Skin of body (tissue), 2 donors: ENCODE data around the gene SH3RF3. TPM values are rescaled to one million over a fixed set of nuclear protein-coding genes. Genes with fewer than 3 reads are reported as not detected.

Experiments used
- DNase-seq: peaks from one replicate; lab custom pipeline; 2025; lab: John Stamatoyannopoulos, UW
- total RNA-seq: library from RNA; depleted of rRNA; stranded (reverse); fragments of >200 nt; gene quantifications from one replicate; pipeline ENCODE4 v1.2.3, GENCODE V29; 2014

Gene SH3RF3
- total RNA-seq, 1 donor from 2014 or later = 3.8 TPM

GRCh38 chr2:109513749-109514588 lies 385.0 kb downstream of the SH3RF3 start:
- peak; percentile 83 for DNase-seq

- no peak for DNase-seq
These were observed 385.9 kb downstream of the SH3RF3 start for GRCh38 chr2:109514857-109515256.

- DNase-seq = no peak
These were observed 387.6 kb downstream of the SH3RF3 start for GRCh38 chr2:109516445-109517117.

DNA sequence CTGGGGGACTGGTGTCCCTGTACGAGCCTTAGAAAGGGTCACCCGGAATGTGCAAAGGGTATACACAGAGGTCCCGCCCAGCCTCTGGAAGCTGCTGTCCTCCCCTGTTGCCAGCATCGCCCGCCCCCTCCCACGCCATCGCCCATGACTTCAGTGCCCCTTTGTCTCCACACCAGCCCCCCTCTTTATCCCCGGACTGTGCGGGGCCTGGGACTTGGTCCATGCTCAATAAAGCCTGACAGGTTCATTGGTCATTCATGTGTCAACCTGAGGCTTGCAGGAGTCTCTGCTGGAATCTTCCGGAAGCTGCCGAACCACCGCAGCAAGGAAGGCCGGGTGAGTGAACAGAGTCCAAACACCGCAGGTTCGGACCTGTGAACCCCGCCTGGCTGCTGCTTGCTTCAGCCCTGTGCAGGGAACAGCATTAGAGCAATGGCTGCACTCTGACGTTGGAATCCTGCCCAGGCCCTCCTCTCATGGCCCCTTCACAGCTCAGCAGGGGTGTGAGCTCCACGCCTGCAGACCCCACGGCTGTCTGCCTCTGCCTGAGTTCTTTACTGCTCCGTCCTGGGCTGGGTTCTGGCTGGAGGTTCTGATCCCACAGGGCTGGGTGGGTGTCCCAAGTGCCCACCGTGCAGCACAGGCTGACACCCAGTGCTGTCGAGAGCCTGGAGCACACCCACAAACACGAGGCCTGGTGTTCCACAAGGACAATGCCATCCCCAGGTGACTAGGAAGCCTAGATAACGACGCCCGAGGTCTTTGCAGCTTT lies 388.3 kb downstream of the SH3RF3 start:
- no peak for DNase-seq

DNA sequence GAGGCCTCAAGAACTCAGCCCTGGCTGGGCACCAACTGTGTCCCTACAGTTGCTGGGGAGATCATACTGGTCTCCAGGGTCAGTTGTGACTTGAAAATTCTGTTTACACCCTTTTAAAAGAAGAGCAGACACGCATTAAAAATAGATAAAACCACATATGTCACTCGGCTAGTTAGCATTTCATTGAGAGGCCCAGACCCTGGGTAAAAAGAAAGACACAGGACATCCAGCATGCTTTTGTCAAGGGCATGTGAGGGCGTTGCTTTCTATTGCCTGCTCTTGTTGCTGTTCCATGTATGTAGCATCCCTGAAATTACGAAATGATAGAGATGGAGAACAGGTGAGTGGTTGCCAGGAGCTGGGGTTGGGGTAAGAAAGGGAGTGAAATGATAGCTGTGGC lies 390.5 kb downstream of the SH3RF3 start:
- DNase-seq = no peak

GRCh38 chr2:109521233-109522062 lies 392.4 kb downstream of the SH3RF3 start:
- no peak for DNase-seq

GRCh38 chr2:109522063-109522374 lies 393.0 kb downstream of the SH3RF3 start:
- no peak for DNase-seq

DNA sequence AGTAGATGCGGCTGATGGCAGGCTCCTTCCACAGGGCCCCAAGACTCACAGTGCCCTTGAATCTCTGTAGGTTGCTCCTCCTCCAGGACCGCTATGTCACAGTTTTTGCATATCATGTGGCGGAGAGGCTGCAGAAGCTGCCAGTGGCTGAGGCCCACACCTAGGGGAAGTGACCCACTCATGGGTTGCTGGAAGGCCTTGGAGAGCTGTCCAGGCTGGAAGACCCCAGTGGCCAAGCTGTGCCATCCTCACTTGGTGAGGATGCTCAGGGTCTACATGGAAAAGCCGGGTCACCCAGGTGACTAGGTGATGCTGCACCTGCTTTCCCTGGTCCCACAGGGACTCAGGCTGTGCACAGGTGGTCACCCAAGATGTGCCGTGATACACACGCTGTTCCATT lies 394.1 kb downstream of the SH3RF3 start:
- DNase-seq = no peak

GRCh38 chr2:109523536-109524361 lies 394.7 kb downstream of the SH3RF3 start:
- no peak for DNase-seq

GRCh38 chr2:109525836-109526235 lies 396.8 kb downstream of the SH3RF3 start:
- DNase-seq = no peak

GRCh38 chr2:109526442-109526970 lies 397.5 kb downstream of the SH3RF3 start:
- no peak for DNase-seq

GRCh38 chr2:109527079-109527478 lies 398.1 kb downstream of the SH3RF3 start:
- DNase-seq = no peak

GRCh38 chr2:109527846-109528705 lies 399.1 kb downstream of the SH3RF3 start:
- no peak for DNase-seq

- no peak for DNase-seq
These were observed 400.0 kb downstream of the SH3RF3 start for GRCh38 chr2:109528811-109529501.

DNA sequence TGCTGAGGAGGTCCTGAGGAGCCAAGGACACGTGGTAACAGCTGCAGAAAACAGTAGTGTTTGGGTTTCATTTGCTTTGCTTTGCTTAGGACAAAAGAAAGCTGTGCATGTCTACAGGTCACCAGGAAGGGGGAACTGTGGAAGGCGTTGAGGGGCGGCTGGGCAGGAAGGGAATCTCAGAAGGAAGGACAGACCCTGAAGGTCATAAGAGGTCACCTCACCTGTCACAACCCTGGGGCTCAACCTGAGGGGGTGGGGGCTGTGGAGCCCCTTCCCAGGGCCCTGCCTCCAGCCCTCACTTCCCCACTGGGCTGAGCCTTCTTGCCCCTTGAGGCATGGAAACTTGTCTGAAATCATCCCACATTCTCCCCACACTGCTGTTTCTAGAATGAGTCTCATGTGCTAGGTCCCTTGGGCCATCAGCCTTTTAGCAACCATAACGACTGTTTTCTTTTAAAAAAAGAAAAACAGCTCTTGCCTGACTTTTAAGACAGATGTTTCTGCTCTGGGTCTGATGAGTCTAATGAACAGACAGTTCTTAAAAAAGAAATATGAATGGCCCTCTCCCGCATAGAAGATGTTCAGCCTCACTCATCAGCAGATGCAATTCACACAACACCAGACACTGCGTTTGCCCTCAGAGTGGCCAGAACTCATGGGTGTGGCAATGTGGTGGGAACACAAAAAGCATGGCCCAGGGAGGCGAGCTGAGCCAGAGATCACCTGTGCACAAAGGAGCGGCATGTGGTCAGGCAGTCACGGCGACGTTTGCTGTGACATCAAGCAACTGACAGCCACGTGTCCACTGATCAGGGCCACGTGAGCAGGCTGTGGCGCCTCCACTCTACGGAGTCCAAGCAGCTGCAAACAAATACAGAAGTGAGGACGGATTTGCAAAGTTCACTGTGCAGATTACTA lies 400.8 kb downstream of the SH3RF3 start:
- DNase-seq = peak; percentile 82

DNA sequence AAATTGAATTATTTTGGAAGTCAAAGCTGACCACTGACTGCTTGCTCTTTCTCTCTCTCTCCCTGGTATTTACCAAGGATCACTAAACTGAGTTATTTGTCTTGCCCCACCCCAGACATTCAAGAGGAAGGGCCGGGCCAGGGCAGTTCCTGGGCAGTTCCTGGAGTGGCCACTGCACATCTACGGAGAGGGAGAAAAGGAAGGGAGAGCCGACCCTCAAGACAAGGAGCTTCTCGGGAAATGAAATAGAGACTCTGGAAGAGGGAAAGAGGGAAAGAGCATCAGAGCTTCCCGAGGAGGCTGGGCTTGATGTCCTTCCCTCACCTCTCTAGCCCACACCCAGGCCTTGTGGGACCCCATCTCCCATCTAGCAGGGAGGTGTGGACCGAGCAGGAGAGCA lies 401.7 kb downstream of the SH3RF3 start:
- DNase-seq = no peak

- DNase-seq = no peak
These were observed 402.2 kb downstream of the SH3RF3 start for GRCh38 chr2:109531221-109531620.
